Esophagus squamous epithelium (tissue), 5 donors: Measurements from ENCODE around the gene DCDC2C. TPM values are rescaled to one million over a fixed set of nuclear protein-coding genes. Genes with fewer than 3 reads are reported as not detected.

ENCODE experiments used
- DNase-seq: peaks from one replicate; lab custom pipeline; 2025; lab: John Stamatoyannopoulos, UW
- H3K27ac ChIP-seq, 4 donors: fragments of 200-600 bp; sonication (generic); one replicate each; pipeline ENCODE4 v1.5.1; 2016 to 2019; ENCODE audit warnings: mild to moderate bottlenecking in 1 of 4
- H3K27me3 ChIP-seq, 4 donors: fragments of 200-600 bp; sonication (generic); 1 replicate in 3 of 4; 2 replicates in 1 of 4; pipeline versions ENCODE4 v1.5.1 to v1.6.0; 2017 to 2021; ENCODE audit warnings: antibody characterized with exemption in 1 of 4
- H3K36me3 ChIP-seq, 3 donors: fragments of 200-600 bp; sonication (generic); one replicate each; pipeline ENCODE4 v1.5.1; 2016 to 2019
- H3K4me1 ChIP-seq, 3 donors: fragments of 200-600 bp; sonication (generic); one replicate each; pipeline ENCODE4 v1.5.1; 2017 to 2019
- H3K4me3 ChIP-seq, 4 donors: fragments of 200-600 bp; sonication (generic); 1 replicate in 3 of 4; 2 replicates in 1 of 4; pipeline ENCODE4 v1.5.1; 2016 to 2019; ENCODE audit warnings: mild to moderate bottlenecking in 2 of 4, moderate library complexity in 1 of 4
- H3K9me3 ChIP-seq, 3 donors: fragments of 200-600 bp; sonication (generic); one replicate each; pipeline ENCODE4 v1.5.1; 2016 to 2019
- CTCF ChIP-seq, 6 experiments: fragments of 450-650 bp in 4 of 6; fragments of 200-600 bp in 2 of 6; sonication (generic) in 2 of 6; IDR thresholded peaks; one replicate each; pipeline ENCODE4 v1.5.1; 2016 to 2019; ENCODE audit warnings: antibody characterized with exemption in 6 of 6, mild to moderate bottlenecking in 4 of 6, moderate library complexity in 4 of 6
- POLR2A ChIP-seq, 4 donors: fragments of 450-650 bp; IDR thresholded peaks; one replicate each; pipeline ENCODE4 v1.6.1; 2017; ENCODE audit warnings: antibody characterized with exemption in 4 of 4, mild to moderate bottlenecking in 4 of 4, moderate library complexity in 3 of 4
- WGBS, 2 donors: methylation state at CpG; one replicate each; pipeline ENCODE4 v1.1.5; 2018; 5-methylcytosine and 5-hydroxymethylcytosine counted together
- intact Hi-C: fragments of 100-400 bp; cut with DNase I; formaldehyde crosslinking; loops from one replicate; pipeline ENCODE4 v1.15.0; 2022
- total RNA-seq, 4 donors: library from RNA; depleted of rRNA; stranded (reverse); fragments of >200 nt; gene quantifications; one replicate each; pipeline ENCODE4 v1.1.0, GENCODE V29; 2016
- donor health status: DM: yes; HTN: yes; CAD: no.

The DCDC2C gene
- total RNA-seq, 4 donors from 2014 or later = not detected

GRCh38 chr2:3662239-3662638, 41.1 kb upstream of the DCDC2C start:
- Histone ChIP-seq H3K4me1 (peaks cover 0 to 23% (median 0%) of the 10 kb centered on the region in 3 donors), H3K9me3 (no peaks in the 10 kb centered on the region), H3K36me3 (no peaks in the 10 kb centered on the region)

GRCh38 chr2:3664118-3664517, 39.3 kb upstream of the DCDC2C start:
- Histone ChIP-seq H3K4me3 (no peak overlapping the region), H3K4me1 (peaks cover 0 to 20% (median 0%) of the 10 kb centered on the region in 3 donors), H3K27me3 (peaks cover 0 to 7% (median 0%) of the 10 kb centered on the region in 4 donors), H3K9me3 (no peaks in the 10 kb centered on the region), H3K27ac (no peak overlapping the region), H3K36me3 (no peaks in the 10 kb centered on the region)
- no peak for DNase-seq
- intact Hi-C loops = no loop called here
- 68 to 77% methylated on average over 3 of the region's 3 CpGs for WGBS, 2 donors
- no peak for TF ChIP-seq POLR2A (IDR thresholded peaks at IDR 0.05)
- no peak for TF ChIP-seq CTCF (IDR thresholded peaks at IDR 0.05)

More at GRCh38 chr2:3662239-3662638, 41.1 kb upstream of the DCDC2C start:
- H3K27ac ChIP-seq = no peak overlapping the region
- intact Hi-C loops = no loop called here
- 63 to 66% methylated on average over 5 to 6 of the region's 6 CpGs for WGBS, 2 donors
- TF ChIP-seq POLR2A (IDR thresholded peaks at IDR 0.05) = no peak
- TF ChIP-seq CTCF (IDR thresholded peaks at IDR 0.05) = peak in 1 of 6 experiments; percentile 14
- no peak for DNase-seq
- H3K4me3 ChIP-seq = no peak overlapping the region
- H3K27me3 ChIP-seq = peaks cover 0 to 7% (median 0%) of the 10 kb centered on the region in 4 donors

- no peak overlapping the region for H3K27ac ChIP-seq
- WGBS, 2 donors = 25 to 35% methylated on average over 8 of the region's 8 CpGs
- H3K9me3 ChIP-seq = no peaks in the 10 kb centered on the region
- no peak for DNase-seq
- TF ChIP-seq POLR2A (IDR thresholded peaks at IDR 0.05) (no peak), CTCF (IDR thresholded peaks at IDR 0.05) (no peak)
- no peaks in the 10 kb centered on the region for H3K36me3 ChIP-seq
- H3K4me1 ChIP-seq = peaks cover 0 to 14% (median 0%) of the 10 kb centered on the region in 3 donors
- intact Hi-C loops = no loop called here
- H3K27me3 ChIP-seq = peaks cover 0 to 12% (median 0%) of the 10 kb centered on the region in 4 donors
- no peak overlapping the region for H3K4me3 ChIP-seq
Observed at GRCh38 chr2:3664925-3665324, 38.5 kb upstream of the DCDC2C start.

GRCh38 chr2:3665886-3666612, 37.3 kb upstream of the DCDC2C start:
- TF ChIP-seq POLR2A (IDR thresholded peaks at IDR 0.05) (no peak), CTCF (IDR thresholded peaks at IDR 0.05) (no peak)
- H3K4me3 ChIP-seq = no peak overlapping the region
- peaks cover 0 to 12% (median 0%) of the 10 kb centered on the region in 3 donors for H3K4me1 ChIP-seq
- H3K27ac ChIP-seq = no peak overlapping the region
- 81 to 84% methylated on average over 16 of the region's 16 CpGs for WGBS, 2 donors
- H3K27me3 ChIP-seq = peaks cover 0 to 16% (median 0%) of the 10 kb centered on the region in 4 donors
- no peaks in the 10 kb centered on the region for H3K9me3 ChIP-seq
- intact Hi-C loops = no loop called here
- no peaks in the 10 kb centered on the region for H3K36me3 ChIP-seq
- no peak for DNase-seq

GRCh38 chr2:3666613-3666975, 36.8 kb upstream of the DCDC2C start:
- Histone ChIP-seq H3K27ac (no peak overlapping the region), H3K9me3 (no peaks in the 10 kb centered on the region), H3K36me3 (no peaks in the 10 kb centered on the region), H3K4me1 (peaks cover 0 to 12% (median 0%) of the 10 kb centered on the region in 3 donors), H3K27me3 (peaks cover 0 to 16% (median 0%) of the 10 kb centered on the region in 4 donors), H3K4me3 (no peak overlapping the region)
- TF ChIP-seq POLR2A (IDR thresholded peaks at IDR 0.05) = no peak
- no peak for TF ChIP-seq CTCF (IDR thresholded peaks at IDR 0.05)
- intact Hi-C loops = no loop called here
- DNase-seq = no peak
- WGBS, 2 donors = 92% methylated on average over 13 to 17 of the region's 18 CpGs
